Measurements from ENCODE around the gene SETMAR. TPM values are rescaled to one million over a fixed set of nuclear protein-coding genes. Genes with fewer than 3 reads are reported as not detected.

Gene SETMAR
- total and polyA plus RNA-seq, 2 of the 13 experiments (the other 11 are each of a cell fraction or from before 2014, with no cell fraction given): 7.0 to 16.7 TPM

DNA sequence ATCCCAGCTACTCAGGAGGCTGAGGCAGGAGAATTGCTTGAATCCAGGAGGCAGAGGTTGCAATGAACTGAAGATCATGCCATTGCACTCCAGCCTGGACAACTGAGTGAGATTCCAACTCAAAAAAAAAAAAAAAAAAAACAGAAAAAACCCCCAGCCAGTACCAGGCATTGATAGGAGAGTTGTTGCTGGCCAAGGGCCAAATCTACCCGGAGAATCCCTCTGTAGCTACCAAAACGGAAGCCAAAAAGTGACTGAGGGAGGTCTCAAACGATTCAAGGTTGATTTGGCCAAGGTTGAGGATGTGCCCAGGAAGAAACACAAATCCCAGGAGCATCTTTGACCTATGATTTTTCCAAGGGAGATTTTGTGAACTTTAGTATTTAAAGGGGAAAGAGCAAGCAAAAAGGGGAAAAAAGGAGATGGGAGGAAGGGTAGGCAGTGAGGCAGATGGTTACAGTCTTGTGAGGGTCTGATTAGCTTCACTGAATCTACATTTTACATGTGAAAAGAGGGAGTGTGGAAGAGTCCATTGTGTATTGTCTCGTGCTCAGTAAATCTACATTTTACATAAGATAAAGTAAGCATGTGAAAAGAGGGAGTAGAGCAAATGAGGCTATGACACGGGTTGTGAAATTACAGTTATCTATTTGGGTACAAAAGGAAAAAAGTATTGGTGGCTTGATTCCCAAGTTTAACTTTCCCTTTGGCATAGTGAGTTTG, 32.8 kb downstream of the SETMAR start:
- no peak for ATAC-seq
- in situ Hi-C loops (cut with HindIII; ENCODE audit: extremely low pct_ligation_motif_present, low pct_unique_long_range_greater_than_20kb) (no loop called here), intact Hi-C loops (cut with micrococcal nuclease; ENCODE audit: unreplicated experiment) (no loop called here)
- ChIA-PET POLR2A (no interaction called here), CTCF (ENCODE audit: low intra/inter-chr PET ratio, low total read pairs) (no interaction called here)
- BruUV-seq (replicated peaks): no TSS peak
- Histone ChIP-seq H2AFZ (ENCODE audit: low read length) (no peak overlapping the region), H4K20me1 (ENCODE audit: insufficient read depth, low read length) (no peaks in the 10 kb centered on the region), H3K4me1 (ENCODE audit: insufficient read depth, low read length) (peaks cover 22% of the 10 kb centered on the region), H3K27ac (ENCODE audit: extremely low read length, insufficient read depth, low read length) (no peak overlapping the region), H3K4me2 (ENCODE audit: low read depth, low read length) (no peak overlapping the region), H3K9me3 (ENCODE audit: low read length) (no peaks in the 10 kb centered on the region), H3K27me3 (ENCODE audit: control insufficient read depth in 1 of 2, insufficient read depth in 2 of 2, low read length in 2 of 2) (no peaks in the 10 kb centered on the region), H3K36me3 (replicated peaks in 1 of 2; ENCODE audit: control insufficient read depth in 1 of 2, insufficient read depth in 2 of 2, low read length in 2 of 2) (peaks cover 0 to 2% of the 10 kb centered on the region in 2 experiments; a peak in 1 of 5 replicates), H3K79me2 (ENCODE audit: insufficient read depth, low read length) (no peaks in the 10 kb centered on the region), H3K4me3 (replicated peaks in 1 of 3; ENCODE audit: insufficient read depth in 1 of 3, low read depth in 2 of 3, low read length in 3 of 3) (no peak overlapping the region), H3K9ac (ENCODE audit: insufficient read depth, low read depth, low read length) (no peak overlapping the region)
- 44% methylated on average over 5 of the region's 5 CpGs for WGBS (ENCODE audit: low lambda C conversion rate)
- no peak for FAIRE-seq
- TF ChIP-seq ZFYVE20 (CRISPR knock-in tag; IDR thresholded peaks at IDR 0.05; ENCODE audit: borderline replicate concordance, low read depth) (no peak), CSRNP1 (CRISPR knock-in tag; IDR thresholded peaks at IDR 0.05) (no peak), RNF2 (conservative IDR thresholded peaks at IDR 0.05; ENCODE audit: low read depth) (no peak), ZNF251 (CRISPR knock-in tag; IDR thresholded peaks at IDR 0.05) (no peak), E2F1 (CRISPR knock-in tag; IDR thresholded peaks at IDR 0.05) (no peak), SOX5 (CRISPR knock-in tag; IDR thresholded peaks at IDR 0.05; ENCODE audit: borderline replicate concordance) (no peak), HMG20B (CRISPR knock-in tag; conservative IDR thresholded peaks at IDR 0.05) (no peak), ZMAT3 (CRISPR knock-in tag; conservative IDR thresholded peaks at IDR 0.05) (no peak), ZNF672 (CRISPR knock-in tag; IDR thresholded peaks at IDR 0.05) (no peak), ZNF512 (CRISPR knock-in tag; IDR thresholded peaks at IDR 0.05) (no peak)
- no peak for DNase-seq (ENCODE audit: low spot score)
